ENCODE measurements around the gene CFAP74.
"Not testable (repeated sequence)": the region's sequence is repeated elsewhere in the genome, so short reads cannot be mapped to it uniquely, and the experiment has no call there.

The CFAP74 gene

GRCh38 chr1:1943834-1944570 lies 59.6 kb downstream of the CFAP74 start:
- peak; percentile 83 for DNase-seq

- no peak for DNase-seq
Measured at GRCh38 chr1:1942753-1943656, 60.6 kb downstream of the CFAP74 start.

- DNase-seq: no peak
Measured at GRCh38 chr1:1941868-1942752, 61.5 kb downstream of the CFAP74 start.

- no peak for DNase-seq
Measured at GRCh38 chr1:1941211-1941841, 62.3 kb downstream of the CFAP74 start.

- DNase-seq: no peak
Measured at GRCh38 chr1:1940123-1940425, 63.5 kb downstream of the CFAP74 start.

- DNase-seq: no peak
Measured at GRCh38 chr1:1939296-1940122, 64.1 kb downstream of the CFAP74 start.

GRCh38 chr1:1938613-1939295 lies 64.8 kb downstream of the CFAP74 start:
- DNase-seq: no peak

- DNase-seq: no peak
Measured at GRCh38 chr1:1938276-1938573, 65.4 kb downstream of the CFAP74 start.

- DNase-seq: no peak
Measured at GRCh38 chr1:1937549-1938275, 65.9 kb downstream of the CFAP74 start.

GRCh38 chr1:1937061-1937460 lies 66.5 kb downstream of the CFAP74 start:
- no peak for DNase-seq

GRCh38 chr1:1934848-1935247 lies 68.7 kb downstream of the CFAP74 start:
- not testable (repeated sequence) for DNase-seq

- DNase-seq: no peak
Measured at GRCh38 chr1:1929639-1930545, 73.7 kb downstream of the CFAP74 start.

- no peak for DNase-seq
Measured at GRCh38 chr1:1929102-1929638, 74.4 kb downstream of the CFAP74 start.

- DNase-seq: no peak
Measured at GRCh38 chr1:1928231-1929101, 75.1 kb downstream of the CFAP74 start.

- DNase-seq: no peak
Measured at GRCh38 chr1:1927751-1928150, 75.8 kb downstream of the CFAP74 start.

GRCh38 chr1:1926886-1927660 lies 76.5 kb downstream of the CFAP74 start:
- no peak for DNase-seq

GRCh38 chr1:1926346-1926811 lies 77.2 kb downstream of the CFAP74 start:
- DNase-seq: no peak

Data from activated CD8-positive, alpha-beta memory T cell treated with anti-CD3 and anti-CD28 coated beads for 24 hours (primary cell).